Aorta (tissue), 5 donors: ENCODE results near the gene CLCA1. TPM values are rescaled to one million over a fixed set of nuclear protein-coding genes. Genes with fewer than 3 reads are reported as not detected.

ENCODE experiments used
- ATAC-seq: fragments of 200-7000 bp; cut with Tn5 transposase; one replicate; pipeline ENCODE4 v1.9.1; 2022; ENCODE audit warnings: moderate library complexity; ENCODE audit not compliant: low FRiP score
- DNase-seq, 2 donors: peaks; one replicate each; pipeline ENCODE4 v3.0.0-alpha.2; 2020
- H3K27ac ChIP-seq, 2 donors: one replicate each; pipeline ENCODE4 v1.5.1; 2013; ENCODE audit warnings: low read length in 2 of 2, mild to moderate bottlenecking in 2 of 2, moderate library complexity in 2 of 2, control low read depth in 1 of 2, inconsistent platforms in 1 of 2, low read depth in 1 of 2
- H3K27me3 ChIP-seq, 2 donors: one replicate each; pipeline ENCODE4 v1.6.1; 2013; ENCODE audit warnings: control low read depth in 1 of 2, low read length in 1 of 2, mild to moderate bottlenecking in 1 of 2, moderate library complexity in 1 of 2; ENCODE audit not compliant: insufficient read depth in 2 of 2, control insufficient read depth in 1 of 2
- H3K36me3 ChIP-seq, 2 donors: one replicate each; pipeline ENCODE4 v1.6.1; 2013; ENCODE audit warnings: control low read depth in 1 of 2, low read length in 1 of 2, mild to moderate bottlenecking in 1 of 2; ENCODE audit not compliant: insufficient read depth in 2 of 2, control insufficient read depth in 1 of 2
- H3K4me1 ChIP-seq, 2 donors: one replicate each; pipeline ENCODE4 v1.6.1; 2013; ENCODE audit warnings: low read length in 2 of 2, control low read depth in 1 of 2, mild to moderate bottlenecking in 1 of 2, moderate library complexity in 1 of 2; ENCODE audit not compliant: insufficient read depth in 2 of 2, control insufficient read depth in 1 of 2
- H3K4me3 ChIP-seq, 2 donors: one replicate each; pipeline ENCODE4 v1.5.1; 2013; ENCODE audit warnings: low read length in 2 of 2, control low read depth in 1 of 2, mild to moderate bottlenecking in 1 of 2
- H3K9me3 ChIP-seq: one replicate; pipeline ENCODE4 v1.6.1; 2013; ENCODE audit warnings: mild to moderate bottlenecking, low read length; ENCODE audit not compliant: control insufficient read depth
- WGBS, 2 donors: extraction: QIAGEN DNeasy Blood & Tissue Kit; methylation state at CpG; one replicate each; pipeline ENCODE4 v1.1.7; 2013; 5-methylcytosine and 5-hydroxymethylcytosine counted together
- intact Hi-C, 2 donors: fragments of 100-400 bp; cut with DNase I; formaldehyde crosslinking; loops; one replicate each; pipeline versions ENCODE4 v1.14.2 to v1.15.0; 2022
- polyA plus RNA-seq, 2 donors: library from polyadenylated mRNA; stranded (reverse); fragments of 200-250 nt; gene quantifications; one replicate each; pipeline ENCODE4 v1.2.3, GENCODE V29; 2013
- total RNA-seq, 2 donors: library from RNA; stranded (reverse); fragmentation: NEBNext Ultra II Directional; extraction: Animal tissue kit (Norgen Biotek cat#: 25700); gene quantifications; one replicate each; pipeline ENCODE4 v1.2.1, GENCODE V29; 2021
- donor health status: healthy with polysubstance abuse.
- donor health status: Bipolar disorder and iron deficiency.
- donor health status: DM: no; HTN: no; CAD: no.
- donor health status: DM: no; HTN: no; CAD: no.
- donor health status: DM: yes; HTN: yes; CAD: no.

CLCA1 gene
- total and polyA plus RNA-seq, 4 donors, result 0.10 to 29.7 (median 0.15) TPM; not detected in 1

DNA sequence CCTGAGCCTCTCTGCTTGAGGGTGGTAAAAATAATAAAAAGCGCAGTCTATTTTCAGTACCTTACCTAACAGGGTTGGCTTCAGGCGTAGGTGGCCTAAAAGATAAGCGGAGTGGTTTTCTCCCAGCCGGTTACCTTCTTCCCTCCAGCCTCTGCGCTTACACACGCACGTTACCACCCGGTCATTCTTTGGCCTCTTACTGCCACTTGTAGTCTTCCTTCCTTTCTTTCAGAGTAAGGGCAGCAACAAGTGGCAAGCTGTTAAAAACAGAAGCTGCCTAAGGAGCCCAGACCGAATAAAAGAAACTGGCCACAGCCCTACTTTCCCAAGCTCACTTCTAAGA, 35.4 kb downstream of the CLCA1 start:
- Histone ChIP-seq H3K9me3 (no peaks in the 10 kb centered on the region), H3K4me3 (no peak overlapping the region), H3K36me3 (no peaks in the 10 kb centered on the region), H3K27ac (no peak overlapping the region), H3K27me3 (no peaks in the 10 kb centered on the region), H3K4me1 (no peaks in the 10 kb centered on the region)
- DNase-seq (no peak), ATAC-seq (no peak)
- 51 to 58% methylated on average over 9 of the region's 9 CpGs for WGBS, 2 donors
- intact Hi-C loops, result no loop called here

DNA sequence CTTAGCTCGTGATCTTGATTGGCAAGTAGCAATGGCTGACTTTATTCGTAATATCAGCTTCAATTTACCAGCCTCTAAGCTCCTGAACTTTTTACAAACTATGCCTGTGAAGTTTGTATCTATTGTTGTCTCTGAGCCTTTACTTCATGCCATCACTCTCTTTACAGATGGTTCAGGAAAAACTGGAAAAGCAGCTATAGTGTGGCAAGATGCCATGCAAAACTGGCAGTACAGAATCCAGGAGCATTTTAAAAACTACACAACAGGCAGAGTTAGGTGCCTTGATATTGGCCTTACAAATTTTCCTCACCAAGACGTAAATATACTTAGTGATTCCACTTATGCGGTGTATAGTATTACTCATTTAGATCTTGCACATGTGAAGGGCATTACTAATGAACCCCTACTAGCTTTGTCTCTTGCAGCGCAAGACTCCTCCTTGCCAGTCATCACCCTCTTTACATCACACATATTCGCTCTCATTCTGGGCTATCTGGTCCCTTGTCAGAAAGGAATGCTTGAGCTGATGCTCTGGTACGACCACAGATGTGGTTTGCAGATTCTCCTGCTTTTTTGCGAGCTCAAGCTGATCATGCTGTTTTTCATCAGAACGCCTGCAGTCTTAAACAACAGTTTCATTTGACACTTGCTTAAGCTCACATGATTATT, 36.3 kb downstream of the CLCA1 start:
- WGBS, 2 donors, result 86 to 89% methylated on average over 9 of the region's 9 CpGs
- intact Hi-C loops, result loop anchor here (5.0 kb wide), 1 partner anchor 123 kb away; no protein-coding TSS in a partner anchor
- H3K27ac ChIP-seq, result no peak overlapping the region
- no peaks in the 10 kb centered on the region for H3K27me3 ChIP-seq
- H3K9me3 ChIP-seq, result no peaks in the 10 kb centered on the region
- H3K4me3 ChIP-seq, result no peak overlapping the region
- H3K36me3 ChIP-seq, result no peaks in the 10 kb centered on the region
- no peaks in the 10 kb centered on the region for H3K4me1 ChIP-seq
- no peak for DNase-seq
- ATAC-seq, result no peak

DNA sequence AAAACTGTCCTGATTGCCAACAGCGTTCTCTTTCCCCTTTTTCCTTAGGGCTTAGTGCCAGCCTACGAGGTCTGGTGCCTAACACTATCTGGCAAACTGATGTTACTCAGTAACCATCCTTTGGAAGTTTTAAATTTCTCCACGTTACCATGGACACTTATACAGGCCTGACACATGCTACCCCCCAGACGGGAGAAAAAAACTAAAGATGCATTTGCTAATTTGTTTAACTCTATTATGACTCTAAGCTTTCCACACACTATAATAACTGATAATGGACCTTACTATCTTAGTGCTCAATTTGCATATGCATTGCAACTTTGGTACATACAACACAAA, 36.8 kb downstream of the CLCA1 start:
- WGBS, 2 donors, result 71 to 72% methylated on average over 4 of the region's 4 CpGs
- Histone ChIP-seq H3K27me3 (no peaks in the 10 kb centered on the region), H3K4me3 (no peak overlapping the region), H3K36me3 (no peaks in the 10 kb centered on the region), H3K9me3 (no peaks in the 10 kb centered on the region), H3K27ac (no peak overlapping the region), H3K4me1 (no peaks in the 10 kb centered on the region)
- intact Hi-C loops, result loop anchor here (5.0 kb wide), 1 partner anchor 123 kb away; no protein-coding TSS in a partner anchor
- DNase-seq, result no peak
- no peak for ATAC-seq

DNA sequence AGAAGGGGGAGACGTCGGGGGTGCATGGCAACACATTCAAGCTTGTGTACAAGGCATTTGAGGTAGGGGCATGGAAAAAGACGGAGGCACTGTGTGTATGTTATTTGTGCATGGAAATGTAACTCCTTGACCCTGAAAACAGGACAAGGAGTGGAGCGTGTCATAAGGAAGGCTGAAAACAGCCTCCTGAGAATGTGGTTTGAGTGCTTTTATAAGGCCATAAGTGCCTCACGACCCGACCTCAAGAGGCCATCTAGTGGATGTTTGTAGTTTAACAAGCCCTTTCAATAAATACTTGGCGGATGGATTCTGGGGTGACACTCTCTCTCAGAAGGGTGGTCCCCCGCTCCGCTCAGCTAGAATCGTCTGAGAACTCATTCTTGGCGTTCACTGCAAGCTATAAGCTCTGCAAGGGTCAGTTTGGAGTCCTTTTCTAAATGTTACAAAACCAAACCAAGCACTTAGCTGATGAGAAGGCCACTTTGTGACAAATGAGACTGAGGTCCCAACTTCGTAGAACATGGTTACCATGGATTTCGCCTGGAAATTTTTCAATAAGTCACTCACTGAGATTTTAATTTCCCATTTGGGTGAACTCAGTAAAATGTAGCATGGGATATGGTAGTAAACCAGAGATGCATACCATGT, 39.3 kb downstream of the CLCA1 start:
- intact Hi-C loops, result loop anchor here (5.0 kb wide), 1 partner anchor 126 kb away; no protein-coding TSS in a partner anchor
- ATAC-seq, result no peak

DNA sequence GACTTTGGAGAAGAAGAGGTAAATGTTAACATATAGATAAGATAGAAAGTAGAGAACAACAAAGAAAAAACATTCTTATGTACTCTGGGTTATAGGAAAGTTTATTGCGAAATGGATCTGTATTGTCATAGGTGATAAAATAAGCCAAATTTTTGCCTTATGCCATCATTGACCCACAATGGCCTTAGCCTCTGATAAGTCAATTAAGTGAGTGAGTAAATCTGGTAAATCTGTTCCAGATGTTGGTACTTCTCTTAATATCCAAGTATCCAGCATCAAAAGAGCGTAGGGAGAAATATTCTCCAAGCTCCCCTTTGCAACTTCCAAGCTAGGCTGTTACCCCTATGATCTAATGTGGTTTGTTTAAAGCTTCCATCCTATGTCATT, 39.8 kb downstream of the CLCA1 start:
- DNase-seq, result no peak

More for the DNA sequence above, 39.3 kb downstream of the CLCA1 start:
- Histone ChIP-seq H3K4me1 (no peaks in the 10 kb centered on the region), H3K27me3 (no peaks in the 10 kb centered on the region), H3K27ac (no peak overlapping the region), H3K36me3 (no peaks in the 10 kb centered on the region), H3K9me3 (no peaks in the 10 kb centered on the region), H3K4me3 (no peak overlapping the region)
- DNase-seq, result no peak
- 36 to 38% methylated on average over 13 of the region's 13 CpGs for WGBS, 2 donors

DNA sequence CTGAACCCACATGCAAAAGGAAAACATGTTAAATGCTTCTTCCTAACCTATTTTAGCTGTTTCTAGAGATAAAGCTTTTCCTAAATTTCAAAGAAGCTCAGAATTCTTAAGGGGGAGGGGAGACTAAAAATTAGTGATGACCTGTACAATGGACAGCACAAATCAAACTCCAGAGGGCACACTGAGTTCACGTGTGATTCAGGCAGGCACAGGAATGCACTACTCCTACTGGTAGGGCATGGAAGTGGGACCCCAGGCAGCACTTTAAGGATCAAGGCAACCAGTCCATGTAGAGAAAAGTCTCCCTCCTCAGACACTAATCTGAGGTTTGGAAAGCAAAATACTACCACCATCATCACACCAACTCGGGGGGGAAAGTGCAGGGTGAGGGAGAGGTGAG, 46.9 kb downstream of the CLCA1 start:
- no peaks in the 10 kb centered on the region for H3K9me3 ChIP-seq
- no peaks in the 10 kb centered on the region for H3K36me3 ChIP-seq
- no peaks in the 10 kb centered on the region for H3K27me3 ChIP-seq
- H3K4me3 ChIP-seq, result no peak overlapping the region
- H3K4me1 ChIP-seq, result no peaks in the 10 kb centered on the region
- intact Hi-C loops, result no loop called here
- WGBS, 2 donors, result 59 to 60% methylated on average over 2 of the region's 2 CpGs
- ATAC-seq (no peak), DNase-seq (no peak)
- H3K27ac ChIP-seq, result no peak overlapping the region

More for the DNA sequence above, 39.8 kb downstream of the CLCA1 start:
- 65 to 70% methylated on average over 2 of the region's 2 CpGs for WGBS, 2 donors
- intact Hi-C loops, result loop anchor here (5.0 kb wide), 1 partner anchor 126 kb away; no protein-coding TSS in a partner anchor
- no peaks in the 10 kb centered on the region for H3K27me3 ChIP-seq
- no peak overlapping the region for H3K27ac ChIP-seq
- H3K4me1 ChIP-seq, result no peaks in the 10 kb centered on the region
- no peak for ATAC-seq
- H3K9me3 ChIP-seq, result no peaks in the 10 kb centered on the region
- H3K4me3 ChIP-seq, result no peak overlapping the region
- H3K36me3 ChIP-seq, result no peaks in the 10 kb centered on the region

DNA sequence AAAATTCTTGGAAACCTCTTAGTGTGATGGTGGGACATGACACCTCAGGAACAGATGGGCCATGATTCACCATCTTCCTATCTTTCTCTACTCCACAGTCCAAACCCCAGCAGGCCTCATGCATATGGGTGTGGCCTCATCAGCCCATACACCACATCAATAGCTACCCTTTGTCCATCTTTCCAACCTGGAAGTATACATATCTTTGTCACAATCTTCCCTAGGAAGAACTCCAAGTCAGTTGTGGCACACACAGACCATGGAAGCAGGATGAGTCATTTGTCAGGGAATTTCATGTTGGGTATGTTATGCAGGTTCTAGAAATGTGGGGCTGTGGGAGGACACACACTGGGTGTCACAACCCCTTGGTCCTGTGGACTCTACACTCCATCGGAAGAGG, 47.6 kb downstream of the CLCA1 start:
- H3K27ac ChIP-seq, result no peak overlapping the region
- no peaks in the 10 kb centered on the region for H3K27me3 ChIP-seq
- no peak overlapping the region for H3K4me3 ChIP-seq
- H3K4me1 ChIP-seq, result no peaks in the 10 kb centered on the region
- no peaks in the 10 kb centered on the region for H3K9me3 ChIP-seq
- H3K36me3 ChIP-seq, result no peaks in the 10 kb centered on the region
- WGBS, 2 donors, result 96 to 97% methylated on average over 1 of the region's 1 CpG
- intact Hi-C loops, result no loop called here
- ATAC-seq, result no peak
- no peak for DNase-seq

DNA sequence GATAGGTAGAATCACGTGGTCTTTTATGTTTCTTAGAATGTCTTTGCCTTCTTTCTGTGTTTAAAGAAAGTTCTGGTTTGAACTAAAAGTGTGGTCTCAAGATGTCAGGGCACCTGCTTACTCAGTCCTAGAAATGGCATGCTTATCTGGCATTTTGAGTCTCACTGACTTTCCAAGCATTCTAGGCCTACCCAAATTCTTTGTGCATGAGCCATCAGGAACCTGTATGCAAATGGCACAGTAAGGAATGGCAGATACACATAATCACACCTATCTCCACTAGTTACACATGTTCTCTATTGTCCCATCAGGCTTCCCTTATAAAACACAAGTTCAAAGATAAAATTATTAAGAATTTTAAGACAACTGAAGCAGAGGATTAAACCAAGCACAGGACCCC, 48.6 kb downstream of the CLCA1 start:
- H3K9me3 ChIP-seq, result no peaks in the 10 kb centered on the region
- ATAC-seq (no peak), DNase-seq (no peak)
- no peaks in the 10 kb centered on the region for H3K4me1 ChIP-seq
- H3K27me3 ChIP-seq, result no peaks in the 10 kb centered on the region
- no peak overlapping the region for H3K27ac ChIP-seq
- no peaks in the 10 kb centered on the region for H3K36me3 ChIP-seq
- WGBS, 2 donors, result 56 to 59% methylated on average over 1 of the region's 1 CpG
- H3K4me3 ChIP-seq, result no peak overlapping the region
- intact Hi-C loops, result no loop called here
